Activated naive CD4-positive, alpha-beta T cell treated with anti-CD3 and anti-CD28 coated beads for 36 hours (primary cell): ENCODE results near the gene ESR2. TPM values are rescaled to one million over a fixed set of nuclear protein-coding genes. Genes with fewer than 3 reads are reported as not detected.
"Not testable (repeated sequence)": the region's sequence is repeated elsewhere in the genome, so short reads cannot be mapped to it uniquely, and the experiment has no call there.

Experiments
- CTCF ChIA-PET: fragments of 350-600 bp; sonication (Branson Sonifier 250); formaldehyde crosslinking; loops from one replicate; lab custom pipeline; 2021; ENCODE audit warnings: antibody characterized with exemption; lab: Charles Lee
- DNase-seq: peaks from one replicate; pipeline ENCODE4 v3.0.0-alpha.2; 2020
- H3K27ac Mint-ChIP-seq: one replicate; pipeline ENCODE4 v1.8.0; 2021; ENCODE audit warnings: mild to moderate bottlenecking, mixed read lengths
- H3K27me3 Mint-ChIP-seq: one replicate; pipeline ENCODE4 v1.8.0; 2021; ENCODE audit warnings: low read depth, mixed read lengths
- H3K36me3 Mint-ChIP-seq: one replicate; pipeline ENCODE4 v1.8.0; 2021; ENCODE audit warnings: low read depth, mixed read lengths
- H3K4me1 Mint-ChIP-seq: one replicate; pipeline ENCODE4 v1.8.0; 2021; ENCODE audit warnings: low read depth, mixed read lengths
- H3K4me3 Mint-ChIP-seq: one replicate; pipeline ENCODE4 v1.8.0; 2021; ENCODE audit warnings: mild to moderate bottlenecking, moderate library complexity, mixed read lengths
- H3K9me3 Mint-ChIP-seq: one replicate; pipeline ENCODE4 v1.8.0; 2021; ENCODE audit warnings: mixed read lengths
- intact Hi-C: fragments of 100-400 bp; cut with micrococcal nuclease; formaldehyde crosslinking; loops from one replicate; pipeline ENCODE4 v1.15.1; 2023
- total RNA-seq, 2 experiments: library from RNA; stranded (reverse); gene quantifications; one replicate each; pipeline ENCODE4 v1.2.3, GENCODE V29; 2021

The ESR2 gene
- total RNA-seq, 2 experiments from 2014 or later = 0.27 to 0.43 TPM

GRCh38 chr14:64217834-64218233 is 76.3 kb downstream of the ESR2 start:
- CTCF ChIA-PET = interaction anchor here (0.7 kb wide), 1 partner anchor 1512 kb away, joined by 3 read pairs; no protein-coding TSS in a partner anchor
- H3K36me3 Mint-ChIP-seq = peaks cover 27% of the 10 kb centered on the region
- no peak for DNase-seq
- no peak overlapping the region for H3K27ac Mint-ChIP-seq
- no peaks in the 10 kb centered on the region for H3K9me3 Mint-ChIP-seq
- no peak overlapping the region for H3K4me3 Mint-ChIP-seq
- H3K27me3 Mint-ChIP-seq = no peaks in the 10 kb centered on the region
- no peaks in the 10 kb centered on the region for H3K4me1 Mint-ChIP-seq
- intact Hi-C loops = no loop called here

DNA sequence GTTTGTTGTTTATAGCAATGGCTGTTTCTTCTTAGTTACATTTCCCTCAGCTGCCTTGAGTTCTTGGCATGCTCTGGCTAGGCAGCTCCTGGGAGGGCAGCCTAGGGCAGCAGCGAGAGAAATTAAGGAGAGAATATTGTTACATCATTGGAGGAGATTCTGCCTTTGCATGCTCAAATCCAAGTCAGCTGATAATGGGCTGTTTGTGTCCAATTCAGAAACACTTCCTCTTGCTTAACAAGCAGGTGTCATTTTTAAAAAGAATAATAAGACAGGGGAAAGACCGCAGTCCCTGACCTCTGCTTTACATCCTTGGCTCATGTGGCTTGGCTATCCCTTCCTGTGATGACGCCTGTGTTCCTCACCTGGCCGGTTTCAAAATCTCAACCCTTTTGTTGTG is 76.9 kb downstream of the ESR2 start:
- intact Hi-C loops = no loop called here
- CTCF ChIA-PET = no interaction called here
- DNase-seq = no peak
- H3K36me3 Mint-ChIP-seq = peaks cover 25% of the 10 kb centered on the region
- H3K4me3 Mint-ChIP-seq = no peak overlapping the region
- no peaks in the 10 kb centered on the region for H3K27me3 Mint-ChIP-seq
- H3K9me3 Mint-ChIP-seq = no peaks in the 10 kb centered on the region
- no peaks in the 10 kb centered on the region for H3K4me1 Mint-ChIP-seq
- no peak overlapping the region for H3K27ac Mint-ChIP-seq

GRCh38 chr14:64215978-64216377 is 78.2 kb downstream of the ESR2 start:
- H3K4me1 Mint-ChIP-seq = no peaks in the 10 kb centered on the region
- peaks cover 20% of the 10 kb centered on the region for H3K36me3 Mint-ChIP-seq
- DNase-seq = no peak
- H3K9me3 Mint-ChIP-seq = no peaks in the 10 kb centered on the region
- intact Hi-C loops = no loop called here
- H3K27ac Mint-ChIP-seq = no peak overlapping the region
- no peak overlapping the region for H3K4me3 Mint-ChIP-seq
- H3K27me3 Mint-ChIP-seq = no peaks in the 10 kb centered on the region
- CTCF ChIA-PET = no interaction called here

GRCh38 chr14:64215274-64215673 is 78.9 kb downstream of the ESR2 start:
- no peak overlapping the region for H3K4me3 Mint-ChIP-seq
- intact Hi-C loops = no loop called here
- peaks cover 20% of the 10 kb centered on the region for H3K36me3 Mint-ChIP-seq
- H3K9me3 Mint-ChIP-seq = no peaks in the 10 kb centered on the region
- H3K27ac Mint-ChIP-seq = no peak overlapping the region
- no peaks in the 10 kb centered on the region for H3K4me1 Mint-ChIP-seq
- no peak for DNase-seq
- CTCF ChIA-PET = no interaction called here
- no peaks in the 10 kb centered on the region for H3K27me3 Mint-ChIP-seq

DNA sequence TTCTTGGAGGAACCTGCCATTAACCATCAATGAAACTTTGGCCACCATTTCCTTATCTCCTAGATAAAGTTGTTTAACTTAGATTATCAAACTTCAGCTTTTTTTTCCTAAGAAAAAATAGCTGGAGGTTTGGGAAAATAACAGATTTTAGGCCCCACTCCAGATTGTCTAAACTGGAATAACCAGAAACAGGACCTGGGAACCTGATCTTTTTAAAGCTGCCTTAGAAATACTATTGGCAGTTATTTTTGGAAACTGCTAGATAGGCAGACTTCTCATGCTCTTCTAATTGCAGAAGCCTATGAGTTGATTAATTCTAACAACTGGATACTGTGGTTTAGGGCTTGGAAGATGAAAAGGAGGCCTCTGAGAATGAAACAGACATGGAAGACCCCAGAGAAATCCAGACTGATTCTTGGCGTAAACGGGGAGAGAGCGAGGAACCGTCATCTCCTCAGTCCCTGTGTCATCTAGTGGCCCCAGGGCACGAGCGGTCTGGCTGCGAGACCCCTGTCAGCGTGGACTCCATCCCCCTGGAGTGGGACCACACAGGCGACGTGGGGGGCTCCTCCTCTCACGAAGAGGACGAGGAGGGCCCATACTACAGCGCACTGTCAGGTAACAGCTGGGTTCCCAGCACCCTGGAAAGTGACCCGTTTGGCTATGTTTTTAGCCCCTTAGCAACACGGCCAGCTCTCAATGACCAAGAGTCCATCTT is 80.2 kb downstream of the ESR2 start:
- Mint-ChIP-seq H3K36me3 (peaks cover 17% of the 10 kb centered on the region), H3K27ac (no peak overlapping the region), H3K27me3 (no peaks in the 10 kb centered on the region), H3K4me1 (no peaks in the 10 kb centered on the region), H3K9me3 (no peaks in the 10 kb centered on the region), H3K4me3 (no peak overlapping the region)
- CTCF ChIA-PET = interaction anchor here (1.3 kb wide), 1 partner anchor 81 kb away, joined by 3 read pairs; no protein-coding TSS in a partner anchor
- intact Hi-C loops = no loop called here
- DNase-seq = no peak

- no peak for DNase-seq
- Mint-ChIP-seq H3K4me3 (no peak overlapping the region), H3K27ac (no peak overlapping the region), H3K4me1 (no peaks in the 10 kb centered on the region), H3K9me3 (no peaks in the 10 kb centered on the region), H3K27me3 (no peaks in the 10 kb centered on the region), H3K36me3 (peaks cover 14% of the 10 kb centered on the region)
- intact Hi-C loops = no loop called here
- CTCF ChIA-PET = interaction anchor here (1.3 kb wide), 1 partner anchor 82 kb away, joined by 3 read pairs; no protein-coding TSS in a partner anchor
Observed at GRCh38 chr14:64213086-64213485, 81.1 kb downstream of the ESR2 start.

GRCh38 chr14:64212666-64213065 is 81.5 kb downstream of the ESR2 start:
- no peaks in the 10 kb centered on the region for H3K4me1 Mint-ChIP-seq
- no peak overlapping the region for H3K27ac Mint-ChIP-seq
- peaks cover 13% of the 10 kb centered on the region for H3K36me3 Mint-ChIP-seq
- intact Hi-C loops = no loop called here
- CTCF ChIA-PET = interaction anchor here (1.3 kb wide), 1 partner anchor 83 kb away, joined by 3 read pairs; no protein-coding TSS in a partner anchor
- no peaks in the 10 kb centered on the region for H3K9me3 Mint-ChIP-seq
- H3K27me3 Mint-ChIP-seq = no peaks in the 10 kb centered on the region
- H3K4me3 Mint-ChIP-seq = no peak overlapping the region
- DNase-seq = no peak

DNA sequence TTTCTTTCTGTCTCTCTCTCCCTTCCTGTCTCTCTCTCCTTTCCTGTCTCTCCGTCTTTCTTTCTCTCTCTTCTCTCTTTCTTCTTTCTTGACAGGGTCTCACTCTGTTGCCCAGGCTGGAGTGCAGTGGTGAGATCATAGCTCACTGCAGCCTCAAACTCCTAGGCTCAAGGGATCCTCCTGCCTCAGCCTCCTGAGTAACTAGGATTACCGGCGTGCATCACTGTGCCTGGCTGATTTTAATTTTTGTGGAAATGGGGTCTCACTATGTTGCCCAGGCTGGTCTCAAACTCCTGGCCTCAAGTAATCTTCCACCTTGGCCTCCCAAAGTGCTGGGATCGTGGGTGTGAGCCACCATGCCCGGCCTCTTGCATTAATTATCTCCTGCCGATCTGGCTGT is 83.3 kb downstream of the ESR2 start:
- H3K36me3 Mint-ChIP-seq, H3K27me3 Mint-ChIP-seq, H3K9me3 Mint-ChIP-seq, H3K27ac Mint-ChIP-seq, intact Hi-C loops, H3K4me1 Mint-ChIP-seq, H3K4me3 Mint-ChIP-seq, CTCF ChIA-PET, DNase-seq: not testable (repeated sequence)

DNA sequence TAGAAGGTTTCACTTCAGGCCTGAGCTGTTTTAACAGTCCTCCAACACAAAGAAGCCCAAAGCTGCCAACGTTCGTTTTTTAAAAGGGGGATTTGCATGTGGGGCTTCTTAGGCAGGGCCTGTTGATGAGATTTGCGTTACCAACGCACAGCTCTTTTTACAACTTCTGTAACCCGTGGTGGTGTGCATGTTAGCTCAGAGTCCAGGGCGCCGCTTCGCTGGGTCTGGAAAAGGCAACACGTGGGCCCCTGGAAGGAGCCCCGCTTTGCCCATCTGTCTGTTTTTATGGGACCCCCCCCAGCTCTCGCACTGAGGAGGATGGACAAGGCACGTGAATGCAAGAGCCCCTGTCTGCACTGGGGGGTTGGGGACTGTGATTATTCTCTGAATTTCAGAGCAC is 84.0 kb downstream of the ESR2 start:
- CTCF ChIA-PET = no interaction called here
- Mint-ChIP-seq H3K27me3 (no peaks in the 10 kb centered on the region), H3K4me3 (no peak overlapping the region), H3K36me3 (peaks cover 3% of the 10 kb centered on the region), H3K9me3 (no peaks in the 10 kb centered on the region), H3K27ac (no peak overlapping the region), H3K4me1 (no peaks in the 10 kb centered on the region)
- intact Hi-C loops = no loop called here
- no peak for DNase-seq

GRCh38 chr14:64209444-64210131 is 84.6 kb downstream of the ESR2 start:
- Mint-ChIP-seq H3K27ac (no peak overlapping the region), H3K4me3 (no peak overlapping the region), H3K4me1 (no peaks in the 10 kb centered on the region), H3K9me3 (no peaks in the 10 kb centered on the region), H3K36me3 (peaks cover 1% of the 10 kb centered on the region), H3K27me3 (no peaks in the 10 kb centered on the region)
- CTCF ChIA-PET = no interaction called here
- DNase-seq = no peak
- intact Hi-C loops = no loop called here

GRCh38 chr14:64208981-64209380 is 85.2 kb downstream of the ESR2 start:
- H3K4me1 Mint-ChIP-seq = no peaks in the 10 kb centered on the region
- no peak overlapping the region for H3K4me3 Mint-ChIP-seq
- intact Hi-C loops = no loop called here
- H3K27me3 Mint-ChIP-seq = no peaks in the 10 kb centered on the region
- H3K36me3 Mint-ChIP-seq = peaks cover 1% of the 10 kb centered on the region
- CTCF ChIA-PET = no interaction called here
- H3K27ac Mint-ChIP-seq = no peak overlapping the region
- no peak for DNase-seq
- no peaks in the 10 kb centered on the region for H3K9me3 Mint-ChIP-seq

- intact Hi-C loops = no loop called here
- H3K4me1 Mint-ChIP-seq = no peaks in the 10 kb centered on the region
- H3K9me3 Mint-ChIP-seq = no peaks in the 10 kb centered on the region
- H3K36me3 Mint-ChIP-seq = peaks cover 1% of the 10 kb centered on the region
- CTCF ChIA-PET = interaction anchor here (0.6 kb wide), 1 partner anchor 95 kb away, joined by 3 read pairs; no protein-coding TSS in a partner anchor
- no peak overlapping the region for H3K4me3 Mint-ChIP-seq
- no peak overlapping the region for H3K27ac Mint-ChIP-seq
- no peaks in the 10 kb centered on the region for H3K27me3 Mint-ChIP-seq
- no peak for DNase-seq
Observed at GRCh38 chr14:64208261-64208660, 85.9 kb downstream of the ESR2 start.
